ENCODE results near the gene EREG.
"Not testable (repeated sequence)": the region's sequence is repeated elsewhere in the genome, so short reads cannot be mapped to it uniquely, and the experiment has no call there.

DNA sequence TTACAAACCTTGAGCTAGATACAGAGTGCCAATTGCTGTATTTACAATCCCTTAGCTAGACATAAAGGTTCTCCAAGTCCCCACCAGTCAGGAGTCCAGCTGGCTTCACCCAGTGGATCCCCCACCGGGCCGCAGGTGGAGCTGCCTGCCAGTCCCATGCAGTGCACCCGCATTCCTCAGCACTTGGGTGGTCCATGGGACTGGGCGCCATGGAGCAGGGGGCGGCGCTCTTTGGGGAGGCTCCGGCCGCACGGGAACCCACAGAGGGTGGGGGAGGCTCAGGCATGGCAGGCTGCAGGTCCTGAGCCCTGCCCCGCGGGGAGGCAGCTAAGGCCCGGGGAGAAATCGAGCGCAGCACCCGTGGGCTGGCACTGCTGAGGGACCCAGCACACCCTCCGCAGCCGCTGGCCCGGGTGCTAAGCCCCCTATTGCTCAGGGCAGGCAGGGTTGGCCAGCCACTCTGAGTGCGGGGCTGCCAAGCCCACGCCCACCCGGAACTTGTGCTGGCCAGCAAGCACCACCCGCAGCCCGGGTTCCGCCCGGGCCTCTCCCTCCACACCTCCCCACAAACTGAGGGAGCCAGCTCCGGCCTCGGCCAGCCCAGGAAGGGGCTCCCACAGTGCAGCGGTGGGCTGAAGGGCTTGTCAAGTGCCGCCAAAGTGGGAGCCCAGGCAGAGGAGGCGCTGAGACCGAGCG is 34.1 kb downstream of the EREG start:
- TF ChIP-seq, protein P1, sequence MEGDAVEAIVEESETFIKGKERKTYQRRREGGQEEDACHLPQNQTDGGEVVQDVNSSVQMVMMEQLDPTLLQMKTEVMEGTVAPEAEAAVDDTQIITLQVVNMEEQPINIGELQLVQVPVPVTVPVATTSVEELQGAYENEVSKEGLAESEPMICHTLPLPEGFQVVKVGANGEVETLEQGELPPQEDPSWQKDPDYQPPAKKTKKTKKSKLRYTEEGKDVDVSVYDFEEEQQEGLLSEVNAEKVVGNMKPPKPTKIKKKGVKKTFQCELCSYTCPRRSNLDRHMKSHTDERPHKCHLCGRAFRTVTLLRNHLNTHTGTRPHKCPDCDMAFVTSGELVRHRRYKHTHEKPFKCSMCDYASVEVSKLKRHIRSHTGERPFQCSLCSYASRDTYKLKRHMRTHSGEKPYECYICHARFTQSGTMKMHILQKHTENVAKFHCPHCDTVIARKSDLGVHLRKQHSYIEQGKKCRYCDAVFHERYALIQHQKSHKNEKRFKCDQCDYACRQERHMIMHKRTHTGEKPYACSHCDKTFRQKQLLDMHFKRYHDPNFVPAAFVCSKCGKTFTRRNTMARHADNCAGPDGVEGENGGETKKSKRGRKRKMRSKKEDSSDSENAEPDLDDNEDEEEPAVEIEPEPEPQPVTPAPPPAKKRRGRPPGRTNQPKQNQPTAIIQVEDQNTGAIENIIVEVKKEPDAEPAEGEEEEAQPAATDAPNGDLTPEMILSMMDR (IDR thresholded peaks at IDR 0.05) = not testable (repeated sequence)
- TF ChIP-seq POLR2AphosphoS5 (IDR thresholded peaks at IDR 0.05); POLR2A (IDR thresholded peaks at IDR 0.05; ENCODE audit: low read depth); EP300 (IDR thresholded peaks at IDR 0.05): not testable (repeated sequence)
